Neuronal stem cell (in vitro differentiated cells): ENCODE data around the gene MOGAT2.

Experiments used
- DNase-seq: peaks from one replicate; pipeline ENCODE4 v3.0.0-alpha.2; 2013; ENCODE audit warnings: low spot score
- H2AFZ ChIP-seq: one replicate; pipeline ENCODE4 v1.6.1; 2013; ENCODE audit warnings: mild to moderate bottlenecking, low read length, inconsistent platforms
- H2AK5ac ChIP-seq: 2 replicates; pipeline ENCODE4 v1.6.1; 2013; ENCODE audit warnings: low read depth, mild to moderate bottlenecking, inconsistent platforms, low read length, moderate library complexity, mixed read lengths
- H2BK120ac ChIP-seq: 2 replicates; pipeline ENCODE4 v1.6.1; 2013; ENCODE audit warnings: low read depth, mild to moderate bottlenecking, inconsistent platforms, low read length, moderate library complexity, mixed read lengths
- H2BK12ac ChIP-seq: one replicate; pipeline ENCODE4 v1.6.1; 2013; ENCODE audit warnings: low read length, inconsistent platforms
- H2BK15ac ChIP-seq: 2 replicates; pipeline ENCODE4 v1.6.1; 2013; ENCODE audit warnings: mild to moderate bottlenecking, low read length, inconsistent platforms, mixed read lengths
- H2BK5ac ChIP-seq: one replicate; pipeline ENCODE4 v1.6.1; 2013; ENCODE audit warnings: inconsistent platforms, mild to moderate bottlenecking, low read length, moderate library complexity
- H3K14ac ChIP-seq: one replicate; pipeline ENCODE4 v1.6.1; 2013; ENCODE audit warnings: low read length, inconsistent platforms
- H3K18ac ChIP-seq: 2 replicates; pipeline ENCODE4 v1.6.1; 2013; ENCODE audit warnings: low read length, inconsistent platforms
- H3K23ac ChIP-seq: 2 replicates; pipeline ENCODE4 v1.6.1; 2013; ENCODE audit warnings: low read depth, mild to moderate bottlenecking, mixed read lengths, low read length, inconsistent platforms; ENCODE audit not compliant: poor library complexity
- H3K27ac ChIP-seq: replicated peaks from 3 replicates; pipeline ENCODE4 v1.5.1; 2013; ENCODE audit warnings: low read length, inconsistent platforms
- H3K27me3 ChIP-seq, 3 experiments: 2 replicates each; pipeline ENCODE4 v1.6.1; 2013; ENCODE audit warnings: low read length in 3 of 3, mild to moderate bottlenecking in 2 of 3, inconsistent platforms in 1 of 3, low read depth in 1 of 3, mixed read lengths in 1 of 3, moderate library complexity in 1 of 3; ENCODE audit not compliant: control insufficient read depth in 3 of 3, insufficient read depth in 3 of 3
- H3K36me3 ChIP-seq, 2 donors: replicated peaks in 1 of 2; 2 replicates each; pipeline ENCODE4 v1.6.1; 2013; ENCODE audit warnings: low read length in 2 of 2; ENCODE audit not compliant: control insufficient read depth in 2 of 2, insufficient read depth in 2 of 2
- H3K4ac ChIP-seq: 2 replicates; pipeline ENCODE4 v1.6.1; 2013; ENCODE audit warnings: inconsistent platforms, mild to moderate bottlenecking, low read length, moderate library complexity
- H3K4me1 ChIP-seq, 2 donors: 1 replicate in 1 of 2; 2 replicates in 1 of 2; pipeline ENCODE4 v1.6.1; 2013; ENCODE audit warnings: low read length in 2 of 2, low read depth in 1 of 2; ENCODE audit not compliant: control insufficient read depth in 2 of 2, insufficient read depth in 1 of 2
- H3K4me2 ChIP-seq: one replicate; pipeline ENCODE4 v1.6.1; 2013; ENCODE audit warnings: mild to moderate bottlenecking, low read length, inconsistent platforms; ENCODE audit not compliant: insufficient read depth, poor library complexity, severe bottlenecking
- H3K4me3 ChIP-seq, 2 donors: 2 replicates each; pipeline ENCODE4 v1.5.1; 2013; ENCODE audit warnings: low read length in 2 of 2, mild to moderate bottlenecking in 2 of 2, inconsistent platforms in 1 of 2, moderate library complexity in 1 of 2
- H3K79me1 ChIP-seq: one replicate; pipeline ENCODE4 v1.6.1; 2013; ENCODE audit warnings: low read depth, mild to moderate bottlenecking, inconsistent platforms, low read length, moderate library complexity
- H3K9ac ChIP-seq: one replicate; pipeline ENCODE4 v1.6.1; 2013; ENCODE audit warnings: mild to moderate bottlenecking, low read depth, low read length, inconsistent platforms; ENCODE audit not compliant: poor library complexity
- H3K9me3 ChIP-seq, 2 donors: replicated peaks in 1 of 2; 2 replicates each; pipeline versions ENCODE3 to v1.6.1; 2013; ENCODE audit warnings: low read length in 2 of 2, mild to moderate bottlenecking in 2 of 2, inconsistent platforms in 1 of 2, low read depth in 1 of 2, mixed read lengths in 1 of 2, moderate library complexity in 1 of 2; ENCODE audit not compliant: control insufficient read depth in 2 of 2, insufficient read depth in 1 of 2
- H4K8ac ChIP-seq: one replicate; pipeline ENCODE4 v1.6.1; 2013; ENCODE audit warnings: low read depth, mild to moderate bottlenecking, inconsistent platforms, low read length, moderate library complexity
- H4K91ac ChIP-seq: one replicate; pipeline ENCODE4 v1.6.1; 2013; ENCODE audit warnings: low read length, low read depth, mild to moderate bottlenecking, inconsistent platforms; ENCODE audit not compliant: poor library complexity
- WGBS, 2 donors: extraction: QIAGEN DNeasy Blood & Tissue Kit; methylation state at CpG; one replicate each; pipeline ENCODE4 v1.1.7; 2013; ENCODE audit warnings: missing lambda C conversion rate in 2 of 2, mixed read lengths in 1 of 2; ENCODE audit not compliant: insufficient read length in 2 of 2, insufficient replicate concordance in 1 of 2; ENCODE audit errors: extremely low coverage in 2 of 2; 5-methylcytosine and 5-hydroxymethylcytosine counted together

Gene MOGAT2

GRCh38 chr11:75767793-75768111 lies 50.1 kb downstream of the MOGAT2 start:
- H2BK120ac ChIP-seq, result no peak overlapping the region
- H4K91ac ChIP-seq, result no peak overlapping the region
- no peak for DNase-seq
- H3K4me3 ChIP-seq, result no peak overlapping the region
- H3K4ac ChIP-seq, result no peak overlapping the region
- peaks cover 10 to 89% (median 31%) of the 10 kb centered on the region in 3 experiments for H3K27me3 ChIP-seq
- H3K79me1 ChIP-seq, result no peaks in the 10 kb centered on the region
- peak overlapping the region; percentile 71 for H2BK15ac ChIP-seq
- H3K9ac ChIP-seq, result no peak overlapping the region
- H3K27ac ChIP-seq, result no peak overlapping the region
- H3K36me3 ChIP-seq, result no peaks in the 10 kb centered on the region
- peaks cover 0 to 1% of the 10 kb centered on the region in 2 donors for H3K9me3 ChIP-seq
- peak overlapping the region; percentile 98 for H2AFZ ChIP-seq
- no peak overlapping the region for H4K8ac ChIP-seq
- H2AK5ac ChIP-seq, result no peak overlapping the region
- peak overlapping the region; percentile 81 for H3K18ac ChIP-seq
- H2BK12ac ChIP-seq, result no peak overlapping the region
- no peak overlapping the region for H3K4me2 ChIP-seq
- no peak overlapping the region for H3K14ac ChIP-seq
- H3K23ac ChIP-seq, result no peak overlapping the region
- WGBS, 2 donors, result no CpG with 5 or more reads among the region's 1 CpG
- H3K4me1 ChIP-seq, result peaks cover 5 to 14% of the 10 kb centered on the region in 2 donors
- H2BK5ac ChIP-seq, result no peak overlapping the region

- H4K91ac ChIP-seq, result no peak within 1 kb of the TSS
- no CpG with 5 or more reads among the region's 66 CpGs for whole genome bisulfite sequencing, 2 donors
Measured at GRCh38 chr11:75768112-75768908, 50.7 kb downstream of the MOGAT2 start, which contains the start of gene DGAT2. Gene DGAT2, plus strand, starts transcription at chr11:75768778. Its CDS starts 214 bp downstream, at chr11:75768992.

GRCh38 chr11:75768909-75769771 lies 51.5 kb downstream of the MOGAT2 start:
- no peak overlapping the region for H4K8ac ChIP-seq
- H3K27ac ChIP-seq, result no peak overlapping the region
- H2BK15ac ChIP-seq, result peak overlapping the region; percentile 68
- H3K36me3 ChIP-seq, result no peaks in the 10 kb centered on the region
- no peak overlapping the region for H3K14ac ChIP-seq
- peak overlapping the region; percentile 87 for H3K4me2 ChIP-seq
- peak overlapping the region; percentile 31 to 60 for H3K4me3 ChIP-seq
- H2BK12ac ChIP-seq, result peak overlapping the region; percentile 49
- peak overlapping the region; percentile 98 for H2AFZ ChIP-seq
- H2BK5ac ChIP-seq, result peak overlapping the region; percentile 20
- no peak overlapping the region for H4K91ac ChIP-seq
- H3K27me3 ChIP-seq, result peaks cover 10 to 87% (median 31%) of the 10 kb centered on the region in 3 experiments
- H2BK120ac ChIP-seq, result peak overlapping the region; percentile 58
- H3K79me1 ChIP-seq, result no peaks in the 10 kb centered on the region
- no peak overlapping the region for H3K4ac ChIP-seq
- no peak for DNase-seq
- H3K9me3 ChIP-seq, result peaks cover 0 to 1% of the 10 kb centered on the region in 2 donors
- H3K23ac ChIP-seq, result peak overlapping the region; percentile 26
- H3K18ac ChIP-seq, result peak overlapping the region; percentile 93
- WGBS, 2 donors, result no CpG with 5 or more reads among the region's 46 CpGs
- peaks cover 5 to 14% of the 10 kb centered on the region in 2 donors for H3K4me1 ChIP-seq
- peak overlapping the region; percentile 93 for H2AK5ac ChIP-seq
- no peak overlapping the region for H3K9ac ChIP-seq

More at GRCh38 chr11:75768112-75768908, 50.7 kb downstream of the MOGAT2 start, which contains the start of gene DGAT2:
- peaks cover 10 to 90% (median 31%) of the 10 kb centered on the region in 3 experiments for H3K27me3 ChIP-seq
- no peak within 1 kb of the TSS for H3K27ac ChIP-seq
- peak within 1 kb of the TSS; percentile 26 for H3K23ac ChIP-seq
- H2BK15ac ChIP-seq, result peak within 1 kb of the TSS; percentile 71
- peak within 1 kb of the TSS; percentile 49 for H2BK12ac ChIP-seq
- DNase-seq, result peak; percentile 64
- peak within 1 kb of the TSS; percentile 93 for H2AK5ac ChIP-seq
- no peaks in the 10 kb centered on the region for H3K36me3 ChIP-seq
- peak within 1 kb of the TSS; percentile 58 for H2BK120ac ChIP-seq
- peak within 1 kb of the TSS; percentile 87 for H3K4me2 ChIP-seq
- H2BK5ac ChIP-seq, result peak within 1 kb of the TSS; percentile 20
- no peak within 1 kb of the TSS for H4K8ac ChIP-seq
- peaks cover 0 to 1% of the 10 kb centered on the region in 2 donors for H3K9me3 ChIP-seq
- H3K9ac ChIP-seq, result peak within 1 kb of the TSS; percentile 91
- peak within 1 kb of the TSS; percentile 31 to 60 for H3K4me3 ChIP-seq
- H3K4me1 ChIP-seq, result peaks cover 5 to 14% of the 10 kb centered on the region in 2 donors
- H3K79me1 ChIP-seq, result no peaks in the 10 kb centered on the region
- no peak within 1 kb of the TSS for H3K4ac ChIP-seq
- no peak within 1 kb of the TSS for H3K14ac ChIP-seq
- H2AFZ ChIP-seq, result peak within 1 kb of the TSS; percentile 98
- H3K18ac ChIP-seq, result peak within 1 kb of the TSS; percentile 97
